Osteocyte (in vitro differentiated cells): ENCODE measurements around the gene EHD2. TPM values are rescaled to one million over a fixed set of nuclear protein-coding genes. Genes with fewer than 3 reads are reported as not detected.

ENCODE experiments used
- DNase-seq: peaks from one replicate; pipeline ENCODE4 v3.0.0; 2021; ENCODE audit warnings: mixed read lengths; ENCODE audit not compliant: unreplicated experiment; ENCODE audit errors: extremely low spot score
- H3K27ac Mint-ChIP-seq: one replicate; pipeline ENCODE4 v1.8.0; 2021; ENCODE audit warnings: mild to moderate bottlenecking, mixed read lengths; ENCODE audit not compliant: unreplicated experiment
- H3K27me3 Mint-ChIP-seq: one replicate; pipeline ENCODE4 v1.8.0; 2021; ENCODE audit warnings: mixed read lengths; ENCODE audit not compliant: unreplicated experiment
- H3K36me3 Mint-ChIP-seq: one replicate; pipeline ENCODE4 v1.8.0; 2021; ENCODE audit warnings: mixed read lengths; ENCODE audit not compliant: unreplicated experiment
- H3K4me1 Mint-ChIP-seq: one replicate; pipeline ENCODE4 v1.8.0; 2021; ENCODE audit warnings: mixed read lengths; ENCODE audit not compliant: unreplicated experiment
- H3K4me3 Mint-ChIP-seq: one replicate; pipeline ENCODE4 v1.8.0; 2021; ENCODE audit warnings: mild to moderate bottlenecking, moderate library complexity, mixed read lengths; ENCODE audit not compliant: unreplicated experiment
- H3K9me3 Mint-ChIP-seq: one replicate; pipeline ENCODE4 v1.8.0; 2021; ENCODE audit warnings: mixed read lengths; ENCODE audit not compliant: unreplicated experiment
- CTCF ChIP-seq: fragments of 200-600 bp; sonication (generic); IDR thresholded peaks from 2 replicates; pipeline ENCODE4 v1.5.0; 2021; ENCODE audit warnings: antibody characterized with exemption, mild to moderate bottlenecking, moderate library complexity
- total RNA-seq: library from RNA; stranded (reverse); gene quantifications from 2 replicates; pipeline ENCODE4 v1.2.1, GENCODE V29; 2021

Gene EHD2
- total RNA-seq, 1 donor from 2014 or later = 440 TPM

DNA sequence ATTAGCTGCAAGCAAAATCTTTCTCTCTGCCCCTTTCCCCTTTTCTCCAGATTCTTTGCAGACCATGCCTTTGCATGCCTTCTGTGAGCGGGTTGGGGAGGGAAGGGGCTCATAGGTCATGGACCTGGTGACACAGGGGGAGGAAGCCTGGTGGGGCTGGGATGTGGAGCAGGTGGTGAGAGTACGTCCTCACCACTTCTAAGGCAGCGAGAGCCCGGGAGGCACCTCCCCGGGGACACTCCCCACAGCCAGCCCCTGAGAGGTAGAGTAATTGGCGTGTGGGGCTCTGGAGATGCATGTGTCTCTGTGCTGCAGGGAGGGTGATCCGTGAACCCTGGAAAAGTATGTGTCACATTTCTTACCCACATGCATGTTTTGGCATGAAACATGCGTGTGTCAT is 42.5 kb upstream of the EHD2 start:
- H3K27ac Mint-ChIP-seq = no peak overlapping the region
- H3K4me3 Mint-ChIP-seq = no peak overlapping the region
- H3K4me1 Mint-ChIP-seq = peaks cover 10% of the 10 kb centered on the region
- no peak for DNase-seq
- peaks cover 19% of the 10 kb centered on the region for H3K36me3 Mint-ChIP-seq
- TF ChIP-seq CTCF = no peak
- no peaks in the 10 kb centered on the region for H3K27me3 Mint-ChIP-seq
- H3K9me3 Mint-ChIP-seq = no peaks in the 10 kb centered on the region

- Mint-ChIP-seq H3K36me3 (peaks cover 20% of the 10 kb centered on the region), H3K27ac (no peak overlapping the region), H3K4me3 (no peak overlapping the region), H3K9me3 (no peaks in the 10 kb centered on the region), H3K4me1 (peaks cover 8% of the 10 kb centered on the region), H3K27me3 (no peaks in the 10 kb centered on the region)
- no peak for DNase-seq
- TF ChIP-seq CTCF = no peak
Measured at GRCh38 chr19:47671499-47671898, 41.7 kb upstream of the EHD2 start.

- no peak for DNase-seq
- H3K4me1 Mint-ChIP-seq = no peaks in the 10 kb centered on the region
- H3K27ac Mint-ChIP-seq = no peak overlapping the region
- H3K4me3 Mint-ChIP-seq = no peak overlapping the region
- H3K27me3 Mint-ChIP-seq = no peaks in the 10 kb centered on the region
- H3K36me3 Mint-ChIP-seq = peaks cover 28% of the 10 kb centered on the region
- no peak for TF ChIP-seq CTCF
- no peaks in the 10 kb centered on the region for H3K9me3 Mint-ChIP-seq
Measured at GRCh38 chr19:47673426-47673825, 39.8 kb upstream of the EHD2 start.

DNA sequence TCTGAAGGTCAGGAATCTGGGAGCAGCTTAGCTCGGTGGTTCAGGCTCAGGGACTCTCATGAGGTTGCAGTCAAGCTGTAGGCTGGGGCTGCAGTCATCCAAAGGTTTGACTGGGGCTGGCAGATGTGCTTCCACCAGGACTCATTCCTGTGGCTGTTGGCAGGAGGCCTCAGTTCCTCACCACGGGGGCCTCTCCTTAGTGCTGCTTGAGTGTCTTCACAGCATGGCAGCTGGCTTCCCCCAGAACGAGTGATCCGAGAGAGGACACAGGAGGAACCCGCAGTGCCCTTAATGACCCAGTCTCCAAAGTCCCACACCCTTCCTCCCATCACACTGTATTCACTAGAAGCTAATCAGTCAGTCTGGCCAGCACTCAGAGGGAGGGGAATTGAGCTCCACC is 38.7 kb upstream of the EHD2 start:
- Mint-ChIP-seq H3K36me3 (peaks cover 28% of the 10 kb centered on the region), H3K27me3 (no peaks in the 10 kb centered on the region), H3K9me3 (no peaks in the 10 kb centered on the region), H3K27ac (no peak overlapping the region), H3K4me1 (no peaks in the 10 kb centered on the region), H3K4me3 (no peak overlapping the region)
- no peak for TF ChIP-seq CTCF
- no peak for DNase-seq

- Mint-ChIP-seq H3K4me1 (no peaks in the 10 kb centered on the region), H3K27ac (no peak overlapping the region), H3K9me3 (no peaks in the 10 kb centered on the region), H3K4me3 (no peak overlapping the region), H3K27me3 (no peaks in the 10 kb centered on the region), H3K36me3 (peaks cover 25% of the 10 kb centered on the region)
- no peak for TF ChIP-seq CTCF
- no peak for DNase-seq
Measured at GRCh38 chr19:47675271-47675670, 38.0 kb upstream of the EHD2 start.
